ENCODE data around the gene ARPC1A.
"Not testable (repeated sequence)": the region's sequence is repeated elsewhere in the genome, so short reads cannot be mapped to it uniquely, and the experiment has no call there.

ARPC1A gene

GRCh38 chr7:99325592-99326407, at the start of gene ARPC1A:
Gene ARPC1A (plus strand): TSS chr7:99325898. CDS start chr7:99333354, 7,456 bp downstream.
- H2AFZ ChIP-seq (ENCODE audit: low read length), result peak within 1 kb of the TSS; percentile 89
- TF ChIP-seq CTCF (conservative IDR thresholded peaks at IDR 0.05; ENCODE audit: low read length) (no peak), EZH2phosphoT487 (IDR thresholded peaks at IDR 0.05; ENCODE audit: borderline replicate concordance) (no peak)
- H3K9ac ChIP-seq (ENCODE audit: low read depth, low read length, poor library complexity, severe bottlenecking), result peak within 1 kb of the TSS; percentile 99

GRCh38 chr7:99278180-99278579, 47.5 kb upstream of the ARPC1A start:
- Histone ChIP-seq H3K9me2 (replicated peaks; ENCODE audit: low read depth, low read length) (no peaks in the 10 kb centered on the region), H3K4me2 (ENCODE audit: low read depth, low read length, poor library complexity, severe bottlenecking) (no peak overlapping the region), H3K27me3 (ENCODE audit: insufficient read depth, low read length, poor library complexity, severe bottlenecking) (no peaks in the 10 kb centered on the region), H3K36me3 (ENCODE audit: insufficient read depth, low read length) (no peaks in the 10 kb centered on the region), H3K9ac (ENCODE audit: low read depth, low read length, poor library complexity, severe bottlenecking) (no peak overlapping the region), H3K4me1 (ENCODE audit: insufficient read depth, low read length, poor library complexity, severe bottlenecking) (peaks cover 7% of the 10 kb centered on the region), H3K79me2 (ENCODE audit: insufficient read depth, low read length) (no peaks in the 10 kb centered on the region), H3K4me3 (ENCODE audit: low read length, poor library complexity, severe bottlenecking) (no peak overlapping the region), H4K20me1 (ENCODE audit: insufficient read depth, low read length, poor library complexity, severe bottlenecking) (no peaks in the 10 kb centered on the region), H3F3A (ENCODE audit: low read depth) (no peaks in the 10 kb centered on the region), H2AFZ (ENCODE audit: low read length) (no peak overlapping the region), H3K9me3 (ENCODE audit: insufficient read depth, low read depth, low read length) (no peaks in the 10 kb centered on the region)
- TF ChIP-seq EZH2phosphoT487 (IDR thresholded peaks at IDR 0.05; ENCODE audit: borderline replicate concordance) (no peak), CTCF (conservative IDR thresholded peaks at IDR 0.05; ENCODE audit: low read length) (no peak; the same call in 1 of the 2 replicates)

More at GRCh38 chr7:99325592-99326407, at the start of gene ARPC1A:
- Histone ChIP-seq H3K36me3 (ENCODE audit: insufficient read depth, low read length) (no peaks in the 10 kb centered on the region), H3K79me2 (ENCODE audit: insufficient read depth, low read length) (peaks cover 63% of the 10 kb centered on the region), H3K4me1 (ENCODE audit: insufficient read depth, low read length, poor library complexity, severe bottlenecking) (peaks cover 44% of the 10 kb centered on the region), H3K9me3 (ENCODE audit: insufficient read depth, low read depth, low read length) (no peaks in the 10 kb centered on the region), H3K9me2 (replicated peaks; ENCODE audit: low read depth, low read length) (no peaks in the 10 kb centered on the region), H3K4me3 (ENCODE audit: low read length, poor library complexity, severe bottlenecking) (peak within 1 kb of the TSS; percentile 98), H3F3A (ENCODE audit: low read depth) (no peaks in the 10 kb centered on the region), H3K4me2 (ENCODE audit: low read depth, low read length, poor library complexity, severe bottlenecking) (peak within 1 kb of the TSS; percentile 97), H3K27me3 (ENCODE audit: insufficient read depth, low read length, poor library complexity, severe bottlenecking) (peaks cover 5% of the 10 kb centered on the region), H4K20me1 (ENCODE audit: insufficient read depth, low read length, poor library complexity, severe bottlenecking) (peaks cover 35% of the 10 kb centered on the region)

GRCh38 chr7:99284165-99284564, 41.5 kb upstream of the ARPC1A start:
- H3K4me3 ChIP-seq (ENCODE audit: low read length, poor library complexity, severe bottlenecking); H3K79me2 ChIP-seq (ENCODE audit: insufficient read depth, low read length); H3K9me3 ChIP-seq (ENCODE audit: insufficient read depth, low read depth, low read length); H3K4me2 ChIP-seq (ENCODE audit: low read depth, low read length, poor library complexity, severe bottlenecking); H3K4me1 ChIP-seq (ENCODE audit: insufficient read depth, low read length, poor library complexity, severe bottlenecking); H3K9me2 ChIP-seq (replicated peaks; ENCODE audit: low read depth, low read length); H4K20me1 ChIP-seq (ENCODE audit: insufficient read depth, low read length, poor library complexity, severe bottlenecking); H3F3A ChIP-seq (ENCODE audit: low read depth); H3K36me3 ChIP-seq (ENCODE audit: insufficient read depth, low read length); H3K9ac ChIP-seq (ENCODE audit: low read depth, low read length, poor library complexity, severe bottlenecking); H2AFZ ChIP-seq (ENCODE audit: low read length); H3K27me3 ChIP-seq (ENCODE audit: insufficient read depth, low read length, poor library complexity, severe bottlenecking): not testable (repeated sequence)
